Measurements from ENCODE around the gene VLDLR.

GRCh38 chr9:2602704-2603116 lies 18.9 kb upstream of the VLDLR start:
- TF ChIP-seq CTCF (conservative IDR thresholded peaks at IDR 0.05; ENCODE audit: low read length) (no peak), EZH2phosphoT487 (IDR thresholded peaks at IDR 0.05; ENCODE audit: borderline replicate concordance, low read depth, low read length) (no peak)

Data from OCI-LY7 (cell line).